Frontal cortex (tissue), 4 donors: ENCODE measurements around the gene TMEM191B. TPM values are rescaled to one million over a fixed set of nuclear protein-coding genes. Genes with fewer than 3 reads are reported as not detected.
"Not testable (repeated sequence)": the region's sequence is repeated elsewhere in the genome, so short reads cannot be mapped to it uniquely, and the experiment has no call there.

Experiments used
- DNase-seq, 2 donors: peaks; one replicate each; pipeline ENCODE4 v3.0.0; 2012; ENCODE audit warnings: low spot score in 2 of 2
- FAIRE-seq: peaks from 2 replicates; lab custom pipeline; 2012; peaks lifted over from hg19 to GRCh38; lab: Jason Lieb, UNC
- total RNA-seq: library from RNA; depleted of rRNA; stranded (reverse); fragments of >200 nt; gene quantifications from one replicate; pipeline ENCODE4 v1.2.3, GENCODE V29; 2014
- donor health status: control.
- donor health status: control.
- donor health status: control.

TMEM191B gene
- total RNA-seq: 1.6 TPM

- DNase-seq, FAIRE-seq: not testable (repeated sequence)
Measured at GRCh38 chr22:18527752-18528596, at the start of gene TMEM191B. TMEM191B (plus strand) TSS chr22:18527802; CDS start chr22:18527981, 179 bp downstream.

- FAIRE-seq, DNase-seq: not testable (repeated sequence)
Measured at GRCh38 chr22:18496227-18496626, 31.4 kb upstream of the TMEM191B start.

GRCh38 chr22:18511327-18511726 is 16.3 kb upstream of the TMEM191B start:
- not testable (repeated sequence) for DNase-seq, FAIRE-seq

- DNase-seq, FAIRE-seq: not testable (repeated sequence)
Measured at GRCh38 chr22:18512378-18512777, 15.2 kb upstream of the TMEM191B start.

GRCh38 chr22:18513454-18513853 is 14.1 kb upstream of the TMEM191B start:
- not testable (repeated sequence) for FAIRE-seq, DNase-seq

GRCh38 chr22:18518061-18518460 is 9.5 kb upstream of the TMEM191B start, which contains the start of gene GGTLC3:
GGTLC3 (minus strand) TSS chr22:18518161; CDS start chr22:18517897, 264 bp downstream.
- not testable (repeated sequence) for DNase-seq, FAIRE-seq

GRCh38 chr22:18522762-18523161 is 4.8 kb upstream of the TMEM191B start:
- not testable (repeated sequence) for FAIRE-seq, DNase-seq

GRCh38 chr22:18523328-18523727 is 4.3 kb upstream of the TMEM191B start:
- DNase-seq, FAIRE-seq: not testable (repeated sequence)

- not testable (repeated sequence) for FAIRE-seq, DNase-seq
Measured at GRCh38 chr22:18528597-18529415, 1.2 kb downstream of the TMEM191B start.

- not testable (repeated sequence) for FAIRE-seq, DNase-seq
Measured at GRCh38 chr22:18529416-18530145, 2.0 kb downstream of the TMEM191B start.

- FAIRE-seq, DNase-seq: not testable (repeated sequence)
Measured at GRCh38 chr22:18533633-18534032, 6.0 kb downstream of the TMEM191B start.

- FAIRE-seq: not testable (repeated sequence)
Measured at GRCh38 chr22:18534315-18534714, 6.7 kb downstream of the TMEM191B start.

GRCh38 chr22:18539994-18540393 is 12.4 kb downstream of the TMEM191B start:
- not testable (repeated sequence) for DNase-seq, FAIRE-seq

More at GRCh38 chr22:18534315-18534714, 6.7 kb downstream of the TMEM191B start:
- not testable (repeated sequence) for DNase-seq

- not testable (repeated sequence) for DNase-seq
Measured at GRCh38 chr22:18543400-18543799, 15.8 kb downstream of the TMEM191B start.

GRCh38 chr22:18544615-18545014 is 17.0 kb downstream of the TMEM191B start:
- DNase-seq, FAIRE-seq: not testable (repeated sequence)

More at GRCh38 chr22:18543400-18543799, 15.8 kb downstream of the TMEM191B start:
- not testable (repeated sequence) for FAIRE-seq

- DNase-seq, FAIRE-seq: not testable (repeated sequence)
Measured at GRCh38 chr22:18549458-18550179, 22.0 kb downstream of the TMEM191B start.

- not testable (repeated sequence) for FAIRE-seq, DNase-seq
Measured at GRCh38 chr22:18551046-18551445, 23.4 kb downstream of the TMEM191B start.

- FAIRE-seq, DNase-seq: not testable (repeated sequence)
Measured at GRCh38 chr22:18552839-18553597, 25.4 kb downstream of the TMEM191B start.
